GM12874 (cell line): Measurements from ENCODE around the gene FLT3.

Experiments used
- TF ChIP-seq, protein P1 (sequence below): IDR thresholded peaks from 2 replicates; pipeline ENCODE4 v1.5.1; 2011; ENCODE audit warnings: low read depth, mild to moderate bottlenecking, control low read depth, low read length, moderate library complexity; ENCODE audit not compliant: insufficient read depth

The FLT3 gene

DNA sequence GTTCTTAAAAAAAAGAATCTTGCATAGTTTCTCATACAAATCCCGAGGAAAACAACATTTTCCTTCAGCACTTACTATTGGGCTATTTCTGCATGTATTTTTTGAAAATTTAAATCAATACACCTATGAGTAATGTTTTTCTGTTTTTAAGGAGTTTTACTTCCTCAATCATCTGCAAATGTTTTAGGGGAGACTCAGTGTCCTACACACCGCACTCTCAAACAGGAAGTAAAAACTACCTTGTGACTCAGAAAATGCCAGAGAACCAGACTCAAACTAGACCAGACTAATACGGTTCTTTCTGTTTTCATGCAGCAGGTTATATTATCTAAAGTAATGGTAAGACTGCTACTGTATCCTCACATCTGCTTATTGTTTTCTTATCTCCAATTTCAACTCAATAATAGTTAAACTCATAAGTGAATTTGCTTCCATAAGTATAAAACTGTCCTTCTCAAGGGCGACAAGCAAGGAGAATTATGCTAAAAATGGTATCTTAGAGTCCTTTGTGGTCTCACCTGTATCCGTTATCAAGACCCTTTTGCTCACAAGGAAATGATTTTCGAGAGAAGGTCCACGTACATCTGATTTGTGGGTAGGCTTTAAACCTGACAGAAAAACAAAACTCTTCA is 52.5 kb downstream of the FLT3 start:
- TF ChIP-seq, protein P1, sequence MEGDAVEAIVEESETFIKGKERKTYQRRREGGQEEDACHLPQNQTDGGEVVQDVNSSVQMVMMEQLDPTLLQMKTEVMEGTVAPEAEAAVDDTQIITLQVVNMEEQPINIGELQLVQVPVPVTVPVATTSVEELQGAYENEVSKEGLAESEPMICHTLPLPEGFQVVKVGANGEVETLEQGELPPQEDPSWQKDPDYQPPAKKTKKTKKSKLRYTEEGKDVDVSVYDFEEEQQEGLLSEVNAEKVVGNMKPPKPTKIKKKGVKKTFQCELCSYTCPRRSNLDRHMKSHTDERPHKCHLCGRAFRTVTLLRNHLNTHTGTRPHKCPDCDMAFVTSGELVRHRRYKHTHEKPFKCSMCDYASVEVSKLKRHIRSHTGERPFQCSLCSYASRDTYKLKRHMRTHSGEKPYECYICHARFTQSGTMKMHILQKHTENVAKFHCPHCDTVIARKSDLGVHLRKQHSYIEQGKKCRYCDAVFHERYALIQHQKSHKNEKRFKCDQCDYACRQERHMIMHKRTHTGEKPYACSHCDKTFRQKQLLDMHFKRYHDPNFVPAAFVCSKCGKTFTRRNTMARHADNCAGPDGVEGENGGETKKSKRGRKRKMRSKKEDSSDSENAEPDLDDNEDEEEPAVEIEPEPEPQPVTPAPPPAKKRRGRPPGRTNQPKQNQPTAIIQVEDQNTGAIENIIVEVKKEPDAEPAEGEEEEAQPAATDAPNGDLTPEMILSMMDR: no peak

GRCh38 chr13:28046981-28047380 is 53.4 kb downstream of the FLT3 start:
- TF ChIP-seq, protein P1: no peak

DNA sequence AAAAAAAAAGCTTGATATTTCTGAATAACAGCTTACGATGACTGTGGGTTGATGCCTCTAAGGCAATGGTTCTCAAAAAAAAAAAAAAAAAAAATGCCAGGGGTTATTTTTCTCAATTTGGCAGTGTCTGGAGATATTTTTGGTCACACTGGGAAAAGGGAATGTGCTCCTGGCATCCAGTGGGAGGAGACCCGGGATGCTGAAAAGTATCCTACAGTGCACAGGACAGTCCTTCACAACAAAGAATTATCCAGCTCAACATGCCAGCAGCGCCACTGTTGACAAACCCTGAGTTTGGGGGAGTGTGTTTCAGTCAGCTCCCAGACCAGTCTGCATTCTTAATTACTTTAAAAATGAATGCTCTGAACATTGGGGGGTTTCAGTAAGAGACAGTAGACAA is 54.5 kb downstream of the FLT3 start:
- TF ChIP-seq, protein P1: no peak

GRCh38 chr13:28044608-28045007 is 55.8 kb downstream of the FLT3 start:
- TF ChIP-seq, protein P1: no peak

DNA sequence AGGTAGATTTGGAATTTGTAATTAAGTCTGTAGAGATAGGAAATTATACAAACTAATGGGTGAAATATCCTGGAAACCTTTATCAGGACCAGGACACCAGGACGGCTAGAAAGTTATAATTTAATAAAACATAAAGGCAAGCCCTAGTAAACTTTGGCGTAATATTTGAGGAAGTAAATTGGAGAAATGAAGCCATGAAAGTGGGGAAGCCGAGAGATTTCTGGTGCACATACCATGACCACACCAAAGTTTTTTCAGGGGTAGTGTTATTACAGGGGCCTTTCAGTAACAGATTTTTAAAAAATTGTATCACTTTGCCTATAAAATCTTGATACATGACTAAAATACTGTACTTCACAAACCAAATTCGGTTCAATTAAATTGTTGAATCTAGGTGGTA is 57.2 kb downstream of the FLT3 start:
- TF ChIP-seq, protein P1: no peak

DNA sequence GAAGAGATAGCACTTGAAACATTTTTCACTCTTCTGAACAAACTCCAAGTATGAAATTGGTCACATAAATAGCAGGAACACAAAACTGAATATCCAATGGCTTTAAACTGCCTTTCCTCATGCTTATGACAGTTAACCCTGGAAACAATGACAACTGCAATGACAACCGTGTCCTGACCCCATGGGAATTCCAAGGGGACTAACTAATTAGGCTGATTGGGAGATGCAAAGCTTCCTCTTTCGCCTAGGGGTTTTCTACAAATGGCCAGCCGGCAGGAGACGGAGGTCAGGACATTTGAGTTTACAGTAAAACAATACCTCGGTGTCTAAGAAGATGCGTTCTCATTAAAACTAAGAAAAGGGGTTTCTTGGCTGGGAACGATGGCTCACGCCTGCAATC is 58.9 kb downstream of the FLT3 start:
- TF ChIP-seq, protein P1: no peak

- TF ChIP-seq, protein P1: no peak
Measured at GRCh38 chr13:28041031-28041461, 59.3 kb downstream of the FLT3 start.
